ENCODE data around the gene CHTOP.
A peak's percentile ranks its signal among the peaks of the same experiment; 100 is the strongest.
"Not testable (repeated sequence)": the region's sequence is repeated elsewhere in the genome, so short reads cannot be mapped to it uniquely, and the experiment has no call there.

Gene CHTOP

GRCh38 chr1:153658400-153659174 is 24.7 kb downstream of the CHTOP start, which contains the start of gene SNAPIN:
Gene SNAPIN, plus strand, starts transcription at chr1:153658703. Its CDS starts 41 bp downstream, at chr1:153658744.
- peaks cover 8 to 11% of the 10 kb centered on the region in 2 donors for H3K4me1 ChIP-seq (ENCODE audit: control insufficient read depth in 2 of 2, insufficient read depth in 2 of 2, low read length in 2 of 2)
- peak within 1 kb of the TSS; percentile 88 to 92 for H3K27ac ChIP-seq (ENCODE audit: low read depth in 2 of 2, low read length in 2 of 2)

GRCh38 chr1:153659175-153659534 is 25.3 kb downstream of the CHTOP start:
- Histone ChIP-seq H3K9me3 (ENCODE audit: control insufficient read depth in 2 of 2, low read length in 2 of 2) (no peaks in the 10 kb centered on the region), H3K27me3 (ENCODE audit: control insufficient read depth in 2 of 2, insufficient read depth in 2 of 2, low read length in 2 of 2) (no peaks in the 10 kb centered on the region), H3K4me1 (ENCODE audit: control insufficient read depth in 2 of 2, insufficient read depth in 2 of 2, low read length in 2 of 2) (peaks cover 8 to 11% of the 10 kb centered on the region in 2 donors), H3K27ac (ENCODE audit: low read depth in 2 of 2, low read length in 2 of 2) (peak overlapping the region; percentile 88 to 92), H3K9ac (ENCODE audit: low read depth in 1 of 2, low read length in 2 of 2) (peak overlapping the region; percentile 89 to 93), H3K4me3 (ENCODE audit: low read length in 2 of 2) (peak overlapping the region; percentile 92 to 94), H3K36me3 (ENCODE audit: control insufficient read depth in 2 of 2, insufficient read depth in 2 of 2, low read length in 2 of 2) (peaks cover 30 to 33% of the 10 kb centered on the region in 2 donors)

More at GRCh38 chr1:153658400-153659174, 24.7 kb downstream of the CHTOP start, which contains the start of gene SNAPIN:
- Histone ChIP-seq H3K4me3 (ENCODE audit: low read length in 2 of 2) (peak within 1 kb of the TSS; percentile 92 to 94), H3K9me3 (ENCODE audit: control insufficient read depth in 2 of 2, low read length in 2 of 2) (no peaks in the 10 kb centered on the region), H3K27me3 (ENCODE audit: control insufficient read depth in 2 of 2, insufficient read depth in 2 of 2, low read length in 2 of 2) (no peaks in the 10 kb centered on the region), H3K9ac (ENCODE audit: low read depth in 1 of 2, low read length in 2 of 2) (peak within 1 kb of the TSS; percentile 89 to 93), H3K36me3 (ENCODE audit: control insufficient read depth in 2 of 2, insufficient read depth in 2 of 2, low read length in 2 of 2) (peaks cover 27% of the 10 kb centered on the region in 2 donors)

GRCh38 chr1:153659656-153660055 is 25.8 kb downstream of the CHTOP start:
- H3K27me3 ChIP-seq (ENCODE audit: control insufficient read depth in 2 of 2, insufficient read depth in 2 of 2, low read length in 2 of 2), result no peaks in the 10 kb centered on the region
- H3K27ac ChIP-seq (ENCODE audit: low read depth in 2 of 2, low read length in 2 of 2), result no peak overlapping the region
- peaks cover 8 to 11% of the 10 kb centered on the region in 2 donors for H3K4me1 ChIP-seq (ENCODE audit: control insufficient read depth in 2 of 2, insufficient read depth in 2 of 2, low read length in 2 of 2)
- peak overlapping the region in 1 of 2 donors; percentile 89 for H3K9ac ChIP-seq (ENCODE audit: low read depth in 1 of 2, low read length in 2 of 2)
- H3K9me3 ChIP-seq (ENCODE audit: control insufficient read depth in 2 of 2, low read length in 2 of 2), result no peaks in the 10 kb centered on the region
- H3K36me3 ChIP-seq (ENCODE audit: control insufficient read depth in 2 of 2, insufficient read depth in 2 of 2, low read length in 2 of 2), result peaks cover 36 to 37% of the 10 kb centered on the region in 2 donors
- peak overlapping the region; percentile 92 to 94 for H3K4me3 ChIP-seq (ENCODE audit: low read length in 2 of 2)

- Histone ChIP-seq H3K27me3 (ENCODE audit: control insufficient read depth in 2 of 2, insufficient read depth in 2 of 2, low read length in 2 of 2) (no peaks in the 10 kb centered on the region), H3K27ac (ENCODE audit: low read depth in 2 of 2, low read length in 2 of 2) (no peak overlapping the region), H3K4me3 (ENCODE audit: low read length in 2 of 2) (no peak overlapping the region), H3K9me3 (ENCODE audit: control insufficient read depth in 2 of 2, low read length in 2 of 2) (no peaks in the 10 kb centered on the region), H3K9ac (ENCODE audit: low read depth in 1 of 2, low read length in 2 of 2) (no peak overlapping the region), H3K36me3 (ENCODE audit: control insufficient read depth in 2 of 2, insufficient read depth in 2 of 2, low read length in 2 of 2) (peaks cover 51 to 52% of the 10 kb centered on the region in 2 donors), H3K4me1 (ENCODE audit: control insufficient read depth in 2 of 2, insufficient read depth in 2 of 2, low read length in 2 of 2) (peaks cover 8 to 11% of the 10 kb centered on the region in 2 donors)
Observed at GRCh38 chr1:153661111-153661708, 27.3 kb downstream of the CHTOP start.

- Histone ChIP-seq H3K27ac (ENCODE audit: low read depth in 2 of 2, low read length in 2 of 2) (no peak overlapping the region), H3K36me3 (ENCODE audit: control insufficient read depth in 2 of 2, insufficient read depth in 2 of 2, low read length in 2 of 2) (peaks cover 61 to 63% of the 10 kb centered on the region in 2 donors), H3K27me3 (ENCODE audit: control insufficient read depth in 2 of 2, insufficient read depth in 2 of 2, low read length in 2 of 2) (no peaks in the 10 kb centered on the region), H3K9me3 (ENCODE audit: control insufficient read depth in 2 of 2, low read length in 2 of 2) (no peaks in the 10 kb centered on the region), H3K9ac (ENCODE audit: low read depth in 1 of 2, low read length in 2 of 2) (no peak overlapping the region), H3K4me3 (ENCODE audit: low read length in 2 of 2) (no peak overlapping the region), H3K4me1 (ENCODE audit: control insufficient read depth in 2 of 2, insufficient read depth in 2 of 2, low read length in 2 of 2) (peaks cover 8 to 11% of the 10 kb centered on the region in 2 donors)
Observed at GRCh38 chr1:153662269-153662668, 28.4 kb downstream of the CHTOP start.

GRCh38 chr1:153663211-153663610 is 29.3 kb downstream of the CHTOP start:
- Histone ChIP-seq H3K4me3 (ENCODE audit: low read length in 2 of 2) (no peak overlapping the region), H3K9ac (ENCODE audit: low read depth in 1 of 2, low read length in 2 of 2) (no peak overlapping the region), H3K9me3 (ENCODE audit: control insufficient read depth in 2 of 2, low read length in 2 of 2) (no peaks in the 10 kb centered on the region), H3K4me1 (ENCODE audit: control insufficient read depth in 2 of 2, insufficient read depth in 2 of 2, low read length in 2 of 2) (peaks cover 7 to 11% of the 10 kb centered on the region in 2 donors), H3K36me3 (ENCODE audit: control insufficient read depth in 2 of 2, insufficient read depth in 2 of 2, low read length in 2 of 2) (peaks cover 70% of the 10 kb centered on the region in 2 donors), H3K27me3 (ENCODE audit: control insufficient read depth in 2 of 2, insufficient read depth in 2 of 2, low read length in 2 of 2) (no peaks in the 10 kb centered on the region), H3K27ac (ENCODE audit: low read depth in 2 of 2, low read length in 2 of 2) (no peak overlapping the region)

- Histone ChIP-seq H3K27me3 (ENCODE audit: control insufficient read depth in 2 of 2, insufficient read depth in 2 of 2, low read length in 2 of 2) (no peaks in the 10 kb centered on the region), H3K27ac (ENCODE audit: low read depth in 2 of 2, low read length in 2 of 2) (no peak overlapping the region), H3K36me3 (ENCODE audit: control insufficient read depth in 2 of 2, insufficient read depth in 2 of 2, low read length in 2 of 2) (peaks cover 62 to 64% of the 10 kb centered on the region in 2 donors), H3K9me3 (ENCODE audit: control insufficient read depth in 2 of 2, low read length in 2 of 2) (no peaks in the 10 kb centered on the region), H3K4me1 (ENCODE audit: control insufficient read depth in 2 of 2, insufficient read depth in 2 of 2, low read length in 2 of 2) (peaks cover 9% of the 10 kb centered on the region in 2 donors), H3K4me3 (ENCODE audit: low read length in 2 of 2) (no peak overlapping the region), H3K9ac (ENCODE audit: low read depth in 1 of 2, low read length in 2 of 2) (no peak overlapping the region)
Observed at GRCh38 chr1:153667439-153667838, 33.6 kb downstream of the CHTOP start.

GRCh38 chr1:153668672-153669071 is 34.8 kb downstream of the CHTOP start:
- not testable (repeated sequence) for H3K9me3 ChIP-seq (ENCODE audit: control insufficient read depth in 2 of 2, low read length in 2 of 2); H3K27ac ChIP-seq (ENCODE audit: low read depth in 2 of 2, low read length in 2 of 2); H3K27me3 ChIP-seq (ENCODE audit: control insufficient read depth in 2 of 2, insufficient read depth in 2 of 2, low read length in 2 of 2); H3K9ac ChIP-seq (ENCODE audit: low read depth in 1 of 2, low read length in 2 of 2); H3K4me3 ChIP-seq (ENCODE audit: low read length in 2 of 2); H3K4me1 ChIP-seq (ENCODE audit: control insufficient read depth in 2 of 2, insufficient read depth in 2 of 2, low read length in 2 of 2)
- H3K36me3 ChIP-seq (ENCODE audit: control insufficient read depth in 2 of 2, insufficient read depth in 2 of 2, low read length in 2 of 2), result peaks cover 50 to 52% of the 10 kb centered on the region in 2 donors

GRCh38 chr1:153669606-153670005 is 35.7 kb downstream of the CHTOP start:
- H3K27me3 ChIP-seq (ENCODE audit: control insufficient read depth in 2 of 2, insufficient read depth in 2 of 2, low read length in 2 of 2), result no peaks in the 10 kb centered on the region
- peaks cover 9% of the 10 kb centered on the region in 2 donors for H3K4me1 ChIP-seq (ENCODE audit: control insufficient read depth in 2 of 2, insufficient read depth in 2 of 2, low read length in 2 of 2)
- peak overlapping the region in 1 of 2 donors; percentile 79 for H3K9ac ChIP-seq (ENCODE audit: low read depth in 1 of 2, low read length in 2 of 2)
- H3K9me3 ChIP-seq (ENCODE audit: control insufficient read depth in 2 of 2, low read length in 2 of 2), result no peaks in the 10 kb centered on the region
- peak overlapping the region; percentile 71 to 96 for H3K4me3 ChIP-seq (ENCODE audit: low read length in 2 of 2)
- peaks cover 42 to 43% of the 10 kb centered on the region in 2 donors for H3K36me3 ChIP-seq (ENCODE audit: control insufficient read depth in 2 of 2, insufficient read depth in 2 of 2, low read length in 2 of 2)
- no peak overlapping the region for H3K27ac ChIP-seq (ENCODE audit: low read depth in 2 of 2, low read length in 2 of 2)

GRCh38 chr1:153670257-153670858 is 36.5 kb downstream of the CHTOP start:
- Histone ChIP-seq H3K4me1 (ENCODE audit: control insufficient read depth in 2 of 2, insufficient read depth in 2 of 2, low read length in 2 of 2) (peaks cover 9% of the 10 kb centered on the region in 2 donors), H3K27me3 (ENCODE audit: control insufficient read depth in 2 of 2, insufficient read depth in 2 of 2, low read length in 2 of 2) (no peaks in the 10 kb centered on the region), H3K27ac (ENCODE audit: low read depth in 2 of 2, low read length in 2 of 2) (peak overlapping the region; percentile 72 to 82), H3K36me3 (ENCODE audit: control insufficient read depth in 2 of 2, insufficient read depth in 2 of 2, low read length in 2 of 2) (peaks cover 34 to 36% of the 10 kb centered on the region in 2 donors), H3K4me3 (ENCODE audit: low read length in 2 of 2) (peak overlapping the region; percentile 71 to 96), H3K9me3 (ENCODE audit: control insufficient read depth in 2 of 2, low read length in 2 of 2) (no peaks in the 10 kb centered on the region), H3K9ac (ENCODE audit: low read depth in 1 of 2, low read length in 2 of 2) (peak overlapping the region; percentile 79 to 83)

Measured in mucosa of rectum (tissue), 2 donors.